ENCODE results near the gene MSS51.

Gene MSS51

DNA sequence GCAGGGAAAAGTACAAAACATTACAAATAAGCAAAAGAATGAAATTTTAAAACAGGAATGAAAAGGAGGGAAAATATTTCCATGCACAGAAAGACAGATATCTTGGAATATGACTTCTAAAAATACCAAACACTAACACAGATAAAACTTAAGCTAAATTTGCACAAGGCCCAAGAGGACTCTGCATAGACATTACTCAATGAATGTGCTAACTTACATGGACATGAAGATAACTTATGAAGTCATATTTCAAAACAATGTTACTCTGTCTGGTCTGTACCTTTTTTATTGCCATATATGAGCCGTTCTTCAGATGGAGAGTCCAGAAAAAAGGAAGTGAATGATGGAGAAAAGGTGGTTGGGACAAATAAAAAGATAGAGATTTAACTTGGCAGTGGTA is 15.0 kb upstream of the MSS51 start:
- H3K56ac ChIP-seq (ENCODE audit: low read length), result no peak overlapping the region
- no peak overlapping the region for H4K5ac ChIP-seq (ENCODE audit: low read length)
- H2BK120ac ChIP-seq (ENCODE audit: low read depth, low read length), result no peak overlapping the region
- H3K36me3 ChIP-seq (ENCODE audit: control insufficient read depth, insufficient read depth, low read length), result no peaks in the 10 kb centered on the region
- H3K79me1 ChIP-seq (ENCODE audit: low read length), result no peaks in the 10 kb centered on the region
- H3K27me3 ChIP-seq (ENCODE audit: insufficient read depth, low read length, poor library complexity), result no peaks in the 10 kb centered on the region
- DNase-seq, result no peak
- no peaks in the 10 kb centered on the region for H3K79me2 ChIP-seq (ENCODE audit: control insufficient read depth, insufficient read depth, low read length)
- H3K23ac ChIP-seq (ENCODE audit: low read length), result no peak overlapping the region
- H2AK5ac ChIP-seq (ENCODE audit: low read length), result no peak overlapping the region
- no peak overlapping the region for H3K4ac ChIP-seq (ENCODE audit: low read depth, low read length)
- no peak overlapping the region for H3K4me2 ChIP-seq (ENCODE audit: low read length)
- no peak overlapping the region for H4K8ac ChIP-seq (ENCODE audit: low read depth, low read length)
- no peaks in the 10 kb centered on the region for H3K4me1 ChIP-seq (ENCODE audit: control insufficient read depth, low read depth, low read length)
- no CpG with 5 or more reads among the region's 1 CpG for WGBS (ENCODE audit: extremely low coverage, insufficient coverage, low lambda C conversion rate)
- no peak overlapping the region for H3K18ac ChIP-seq (ENCODE audit: low read length)
- no peak overlapping the region for H3K9ac ChIP-seq (ENCODE audit: low read length)
- no peak overlapping the region for H3K4me3 ChIP-seq (ENCODE audit: low read length)
- no peak overlapping the region for H2BK5ac ChIP-seq (ENCODE audit: low read length)
- no peak overlapping the region for H2BK15ac ChIP-seq (replicated peaks; ENCODE audit: low read depth)
- H3K27ac ChIP-seq (ENCODE audit: low read depth, low read length), result no peak overlapping the region

DNA sequence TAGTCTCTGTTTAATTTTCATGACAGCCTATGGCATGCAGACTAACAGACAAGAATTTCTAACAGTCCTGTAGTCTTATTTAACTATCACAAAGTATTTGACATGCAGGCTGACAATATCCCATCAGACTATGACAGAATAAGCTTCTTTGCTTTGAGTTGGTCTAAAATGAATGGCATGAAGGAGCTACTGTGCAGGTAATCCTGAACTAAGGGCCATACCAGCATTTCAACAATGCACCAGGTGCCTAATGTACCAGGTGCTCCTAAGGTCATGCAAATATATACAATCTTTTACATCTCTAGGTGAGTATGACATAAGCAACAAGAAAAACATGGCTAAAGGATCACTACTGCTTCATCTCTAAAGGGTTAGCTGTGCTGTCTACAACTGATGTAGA is 13.6 kb upstream of the MSS51 start:
- no peak overlapping the region for H3K27ac ChIP-seq (ENCODE audit: low read depth, low read length)
- no peaks in the 10 kb centered on the region for H3K79me1 ChIP-seq (ENCODE audit: low read length)
- no peak for DNase-seq

DNA sequence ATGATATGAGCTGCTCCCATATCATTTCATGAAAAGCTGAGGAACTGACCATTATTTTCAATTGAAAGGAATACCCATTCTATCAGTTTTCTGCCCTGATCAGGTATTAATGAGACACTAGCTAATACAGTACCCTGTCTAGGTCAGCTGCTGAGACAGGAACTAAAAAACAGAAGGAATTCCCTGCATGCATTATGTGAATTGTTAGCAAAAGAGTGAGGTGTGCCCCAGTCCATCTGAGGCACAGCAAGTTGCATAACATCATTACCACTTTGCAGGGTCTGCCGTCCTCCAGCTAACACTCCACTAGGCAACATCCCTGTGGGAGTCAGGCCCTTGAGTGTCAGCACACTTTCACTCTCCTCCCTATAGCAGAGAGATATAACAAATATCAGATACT is 11.1 kb upstream of the MSS51 start:
- no peak overlapping the region for H3K9ac ChIP-seq (ENCODE audit: low read length)
- no peak overlapping the region for H3K23ac ChIP-seq (ENCODE audit: low read length)
- no peak overlapping the region for H3K4ac ChIP-seq (ENCODE audit: low read depth, low read length)
- H2BK15ac ChIP-seq (replicated peaks; ENCODE audit: low read depth), result no peak overlapping the region
- H4K8ac ChIP-seq (ENCODE audit: low read depth, low read length), result no peak overlapping the region
- no peak overlapping the region for H3K4me3 ChIP-seq (ENCODE audit: low read length)
- H3K4me2 ChIP-seq (ENCODE audit: low read length), result no peak overlapping the region
- no peaks in the 10 kb centered on the region for H3K27me3 ChIP-seq (ENCODE audit: insufficient read depth, low read length, poor library complexity)
- no CpG with 5 or more reads among the region's 1 CpG for WGBS (ENCODE audit: extremely low coverage, insufficient coverage, low lambda C conversion rate)
- H3K27ac ChIP-seq (ENCODE audit: low read depth, low read length), result no peak overlapping the region
- no peak overlapping the region for H3K56ac ChIP-seq (ENCODE audit: low read length)
- H3K79me2 ChIP-seq (ENCODE audit: control insufficient read depth, insufficient read depth, low read length), result no peaks in the 10 kb centered on the region
- no peak overlapping the region for H2AK5ac ChIP-seq (ENCODE audit: low read length)
- H3K36me3 ChIP-seq (ENCODE audit: control insufficient read depth, insufficient read depth, low read length), result no peaks in the 10 kb centered on the region
- H4K5ac ChIP-seq (ENCODE audit: low read length), result no peak overlapping the region
- H3K4me1 ChIP-seq (ENCODE audit: control insufficient read depth, low read depth, low read length), result no peaks in the 10 kb centered on the region
- DNase-seq, result no peak
- H3K18ac ChIP-seq (ENCODE audit: low read length), result no peak overlapping the region
- H3K79me1 ChIP-seq (ENCODE audit: low read length), result no peaks in the 10 kb centered on the region
- no peak overlapping the region for H2BK120ac ChIP-seq (ENCODE audit: low read depth, low read length)
- no peak overlapping the region for H2BK5ac ChIP-seq (ENCODE audit: low read length)

More for the DNA sequence above, 13.6 kb upstream of the MSS51 start:
- Histone ChIP-seq H3K56ac (ENCODE audit: low read length) (no peak overlapping the region), H3K4ac (ENCODE audit: low read depth, low read length) (no peak overlapping the region), H2BK5ac (ENCODE audit: low read length) (no peak overlapping the region), H3K27me3 (ENCODE audit: insufficient read depth, low read length, poor library complexity) (no peaks in the 10 kb centered on the region), H4K5ac (ENCODE audit: low read length) (no peak overlapping the region), H3K18ac (ENCODE audit: low read length) (no peak overlapping the region), H2BK15ac (replicated peaks; ENCODE audit: low read depth) (no peak overlapping the region), H2AK5ac (ENCODE audit: low read length) (no peak overlapping the region), H3K9ac (ENCODE audit: low read length) (no peak overlapping the region), H3K4me3 (ENCODE audit: low read length) (no peak overlapping the region), H3K4me2 (ENCODE audit: low read length) (no peak overlapping the region), H2BK120ac (ENCODE audit: low read depth, low read length) (no peak overlapping the region), H3K79me2 (ENCODE audit: control insufficient read depth, insufficient read depth, low read length) (no peaks in the 10 kb centered on the region), H3K4me1 (ENCODE audit: control insufficient read depth, low read depth, low read length) (no peaks in the 10 kb centered on the region), H3K23ac (ENCODE audit: low read length) (no peak overlapping the region), H4K8ac (ENCODE audit: low read depth, low read length) (no peak overlapping the region), H3K36me3 (ENCODE audit: control insufficient read depth, insufficient read depth, low read length) (no peaks in the 10 kb centered on the region)

DNA sequence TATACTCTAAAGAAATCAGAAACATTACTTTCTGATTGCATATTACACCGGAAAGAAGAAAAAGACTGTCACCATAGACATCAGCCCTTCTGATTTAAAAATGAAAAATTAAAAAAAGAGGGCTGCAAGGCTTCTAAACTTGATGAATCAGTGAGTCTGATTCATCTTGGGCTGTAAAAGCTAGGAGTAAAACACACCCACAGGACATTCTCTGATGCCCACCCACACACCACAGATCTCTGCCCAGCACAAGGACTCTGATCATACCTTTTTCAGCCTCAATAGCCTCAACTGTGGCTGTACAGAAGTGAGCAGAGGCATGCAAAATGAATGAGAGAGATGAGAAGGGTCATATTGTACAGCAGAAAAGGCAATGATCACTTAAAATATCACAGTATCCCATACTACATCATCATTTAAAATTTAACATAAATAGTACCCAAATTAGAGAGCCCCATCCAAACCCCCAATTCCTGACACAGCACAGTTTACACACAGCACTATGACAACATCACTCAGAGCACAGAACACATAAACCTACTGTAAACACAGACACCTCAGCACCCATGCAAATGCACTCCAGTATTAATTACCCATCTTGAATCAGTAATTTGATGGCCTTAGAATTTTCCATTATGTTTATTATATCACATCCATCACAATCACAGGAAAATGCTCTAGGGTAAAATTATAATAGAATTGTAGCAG is 6.4 kb upstream of the MSS51 start:
- Histone ChIP-seq H3K36me3 (ENCODE audit: control insufficient read depth, insufficient read depth, low read length) (no peaks in the 10 kb centered on the region), H3K27ac (ENCODE audit: low read depth, low read length) (no peak overlapping the region)
- DNase-seq, result no peak

DNA sequence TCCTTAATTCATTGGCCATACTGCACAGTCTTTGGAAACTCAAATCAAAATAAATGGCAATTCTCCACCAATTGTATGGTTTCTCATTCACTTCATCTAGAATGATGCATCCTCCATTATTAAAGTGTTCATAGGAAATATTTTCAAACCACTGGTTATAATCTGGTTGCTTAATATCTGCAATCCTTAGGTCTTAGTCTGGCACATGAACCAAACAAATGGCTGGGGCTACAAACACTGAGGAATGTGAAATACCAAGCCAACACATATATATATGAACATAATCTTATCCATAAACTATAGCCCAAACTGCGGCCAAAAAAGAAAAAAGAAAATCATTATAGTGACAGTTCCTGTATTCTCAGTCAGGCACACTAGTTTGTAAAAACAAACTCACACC is 5.7 kb upstream of the MSS51 start:
- no peak for DNase-seq
- H2AK5ac ChIP-seq (ENCODE audit: low read length), result no peak overlapping the region

More for the DNA sequence above, 6.4 kb upstream of the MSS51 start:
- Histone ChIP-seq H3K4me3 (ENCODE audit: low read length) (no peak overlapping the region), H3K9ac (ENCODE audit: low read length) (no peak overlapping the region), H2BK120ac (ENCODE audit: low read depth, low read length) (no peak overlapping the region), H4K8ac (ENCODE audit: low read depth, low read length) (no peak overlapping the region), H2BK15ac (replicated peaks; ENCODE audit: low read depth) (no peak overlapping the region), H2BK5ac (ENCODE audit: low read length) (no peak overlapping the region), H3K79me1 (ENCODE audit: low read length) (no peaks in the 10 kb centered on the region), H4K5ac (ENCODE audit: low read length) (no peak overlapping the region), H2AK5ac (ENCODE audit: low read length) (no peak overlapping the region), H3K79me2 (ENCODE audit: control insufficient read depth, insufficient read depth, low read length) (no peaks in the 10 kb centered on the region), H3K18ac (ENCODE audit: low read length) (no peak overlapping the region), H3K4me2 (ENCODE audit: low read length) (no peak overlapping the region), H3K56ac (ENCODE audit: low read length) (no peak overlapping the region), H3K23ac (ENCODE audit: low read length) (no peak overlapping the region), H3K27me3 (ENCODE audit: insufficient read depth, low read length, poor library complexity) (no peaks in the 10 kb centered on the region), H3K4me1 (ENCODE audit: control insufficient read depth, low read depth, low read length) (no peaks in the 10 kb centered on the region), H3K4ac (ENCODE audit: low read depth, low read length) (no peak overlapping the region)
- WGBS (ENCODE audit: extremely low coverage, insufficient coverage, low lambda C conversion rate), result no CpG with 5 or more reads among the region's 1 CpG

More for the DNA sequence above, 5.7 kb upstream of the MSS51 start:
- no peak overlapping the region for H2BK15ac ChIP-seq (replicated peaks; ENCODE audit: low read depth)
- H3K79me2 ChIP-seq (ENCODE audit: control insufficient read depth, insufficient read depth, low read length), result no peaks in the 10 kb centered on the region
- no peak overlapping the region for H3K4ac ChIP-seq (ENCODE audit: low read depth, low read length)
- H3K27me3 ChIP-seq (ENCODE audit: insufficient read depth, low read length, poor library complexity), result no peaks in the 10 kb centered on the region
- H3K27ac ChIP-seq (ENCODE audit: low read depth, low read length), result no peak overlapping the region
- H3K23ac ChIP-seq (ENCODE audit: low read length), result no peak overlapping the region
- no peak overlapping the region for H3K9ac ChIP-seq (ENCODE audit: low read length)
- no peak overlapping the region for H4K8ac ChIP-seq (ENCODE audit: low read depth, low read length)
- H2BK120ac ChIP-seq (ENCODE audit: low read depth, low read length), result no peak overlapping the region
- no peaks in the 10 kb centered on the region for H3K4me1 ChIP-seq (ENCODE audit: control insufficient read depth, low read depth, low read length)
- H3K4me2 ChIP-seq (ENCODE audit: low read length), result no peak overlapping the region
- no peak overlapping the region for H2BK5ac ChIP-seq (ENCODE audit: low read length)
- no peak overlapping the region for H4K5ac ChIP-seq (ENCODE audit: low read length)
- H3K18ac ChIP-seq (ENCODE audit: low read length), result no peak overlapping the region
- no peaks in the 10 kb centered on the region for H3K36me3 ChIP-seq (ENCODE audit: control insufficient read depth, insufficient read depth, low read length)
- no peak overlapping the region for H3K56ac ChIP-seq (ENCODE audit: low read length)
- H3K79me1 ChIP-seq (ENCODE audit: low read length), result no peaks in the 10 kb centered on the region
- H3K4me3 ChIP-seq (ENCODE audit: low read length), result no peak overlapping the region
- WGBS (ENCODE audit: extremely low coverage, insufficient coverage, low lambda C conversion rate), result no CpG with 5 or more reads among the region's 1 CpG

All from mesendoderm (in vitro differentiated cells).